HG03460 (cell line): ENCODE data around the gene GPN2.

Experiments
- ATAC-seq: cut with Tn5 transposase; IDR thresholded peaks from one replicate; pipeline ENCODE4 v1.9.1; 2021; ENCODE audit not compliant: unreplicated experiment

Gene GPN2

DNA sequence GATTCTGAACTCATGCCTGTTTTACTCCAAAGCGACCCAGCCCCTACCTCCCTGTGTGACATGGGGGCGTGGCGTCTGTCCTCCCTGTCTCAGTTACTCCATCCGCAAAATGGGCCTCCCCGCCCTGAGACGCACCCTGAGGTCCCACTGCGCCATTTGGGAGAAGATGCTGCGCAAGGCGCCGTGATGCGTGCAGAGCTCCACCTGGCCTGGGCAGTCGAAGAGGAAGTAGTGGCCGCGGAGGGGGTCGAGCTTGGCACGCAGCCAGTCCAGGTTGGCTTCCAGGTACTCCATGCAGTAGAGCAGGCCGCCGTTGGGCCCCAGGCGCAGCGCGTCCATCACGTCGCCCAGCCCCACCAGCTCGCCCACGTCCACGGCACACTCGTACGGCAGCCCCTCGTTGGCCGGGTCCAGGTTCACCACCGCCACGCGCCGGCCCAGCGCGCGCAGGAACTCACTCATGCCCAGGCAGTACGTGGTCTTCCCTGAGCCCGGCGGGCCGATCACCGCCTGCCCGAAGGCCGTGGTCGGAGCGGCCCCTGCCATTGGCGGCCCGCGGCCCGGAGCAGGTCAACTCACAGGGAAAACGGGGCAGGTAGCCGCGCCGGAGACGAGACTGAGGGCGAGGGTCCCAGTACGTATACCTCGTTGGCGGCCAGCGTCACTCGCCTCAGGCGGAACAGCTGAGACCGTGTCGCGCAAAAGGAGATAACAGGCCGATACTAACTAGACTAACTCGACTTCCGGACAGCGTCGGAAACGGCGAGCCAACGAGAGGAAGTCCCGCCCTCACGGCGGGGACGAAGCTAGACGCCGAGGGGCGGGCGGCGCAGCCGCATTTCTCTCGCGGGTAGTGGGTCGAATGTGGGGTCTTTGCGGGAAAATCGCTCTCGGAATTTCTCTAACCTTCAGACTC lies at the start of gene GPN2:
GPN2 (minus strand) TSS at position 733 of the 916 bp plus-strand sequence; CDS start at position 546, 187 bp downstream.
- ATAC-seq = peak; percentile 88

DNA sequence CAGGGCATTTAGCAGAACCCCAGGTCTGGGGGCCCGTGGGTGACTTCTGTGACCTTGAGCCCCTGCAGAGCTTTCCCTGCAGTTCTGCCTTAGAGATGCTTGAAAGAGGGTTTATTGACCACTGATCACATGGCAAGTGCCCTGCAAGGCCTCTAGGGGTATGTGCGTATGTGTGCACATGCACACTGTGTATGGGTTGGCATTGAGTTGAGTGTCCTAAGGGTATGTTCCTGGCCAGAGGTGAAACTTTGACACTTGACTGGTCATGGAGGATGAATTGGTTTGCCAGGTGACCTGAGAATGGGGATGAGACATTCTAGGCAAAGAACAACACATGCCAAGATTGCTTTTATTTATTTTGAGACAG lies 48.6 kb upstream of the GPN2 start:
- ATAC-seq = no peak

DNA sequence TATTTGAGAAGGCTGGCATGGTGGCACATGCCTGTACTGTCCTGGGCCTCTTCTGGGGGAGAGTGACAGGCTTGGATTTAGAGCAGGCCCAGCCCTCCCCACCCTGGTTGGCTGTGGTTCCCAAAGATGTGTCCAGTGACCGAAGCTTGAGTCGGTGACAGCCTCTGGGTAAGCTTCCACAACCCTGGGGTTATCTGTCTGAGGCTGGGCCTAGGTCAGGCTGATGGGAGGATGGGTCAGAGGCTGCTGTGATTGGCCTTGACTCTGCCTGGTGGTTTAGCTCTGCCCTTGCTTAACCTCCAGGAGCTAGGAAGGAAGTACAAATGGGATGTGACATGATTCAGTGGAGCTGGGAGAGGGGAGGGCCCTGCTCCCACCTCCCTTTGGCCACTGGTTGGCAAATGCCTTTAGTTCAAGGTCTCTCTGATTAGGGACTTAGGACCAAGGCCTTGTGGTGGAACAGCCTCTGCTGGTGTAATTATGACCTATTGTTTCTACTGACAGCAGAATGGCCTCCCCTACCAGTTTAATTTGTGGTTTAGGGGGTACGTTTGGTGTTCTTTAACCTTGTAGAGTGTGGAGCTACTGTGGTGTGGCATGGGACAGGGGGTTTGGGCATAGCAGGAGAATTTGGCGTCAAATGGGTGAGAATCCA lies 48.0 kb upstream of the GPN2 start:
- no peak for ATAC-seq

DNA sequence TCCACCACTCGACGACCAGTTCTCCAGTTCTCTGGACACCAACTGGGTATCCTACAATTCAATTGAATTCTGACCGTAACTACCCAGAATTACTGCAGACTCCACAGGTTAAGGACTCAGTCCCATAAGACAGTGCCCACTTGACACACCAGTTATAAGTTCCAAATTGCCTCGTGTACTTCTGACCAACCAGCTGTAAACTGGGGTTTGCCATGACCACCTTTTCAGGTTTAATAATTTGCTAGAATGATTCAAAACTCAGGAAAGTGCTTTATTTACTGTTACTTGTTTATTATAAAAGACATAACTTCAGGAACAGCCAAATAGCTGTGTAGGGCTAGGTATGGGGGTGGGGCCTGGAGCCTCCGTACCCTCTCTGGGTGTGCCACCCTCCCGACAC lies 46.7 kb upstream of the GPN2 start:
- no peak for ATAC-seq

DNA sequence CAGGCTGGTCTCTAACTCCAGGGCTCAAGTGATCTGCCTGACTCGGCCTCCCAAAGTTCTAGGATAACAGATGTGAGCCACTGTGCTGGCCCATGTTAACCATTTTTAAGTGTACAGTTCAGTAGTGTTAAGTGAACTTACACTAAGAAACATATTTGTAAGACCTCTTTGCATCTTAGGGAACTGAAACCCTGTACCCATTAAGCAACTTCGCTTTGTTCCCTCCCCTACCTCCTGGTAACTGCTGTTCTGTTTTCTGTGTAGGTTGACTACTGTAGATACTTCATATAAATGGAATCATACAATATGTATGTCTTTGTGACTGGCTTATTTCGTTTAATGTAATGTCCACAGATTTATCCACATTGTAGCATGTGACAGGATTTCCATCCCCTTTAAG lies 42.4 kb upstream of the GPN2 start:
- ATAC-seq = no peak

DNA sequence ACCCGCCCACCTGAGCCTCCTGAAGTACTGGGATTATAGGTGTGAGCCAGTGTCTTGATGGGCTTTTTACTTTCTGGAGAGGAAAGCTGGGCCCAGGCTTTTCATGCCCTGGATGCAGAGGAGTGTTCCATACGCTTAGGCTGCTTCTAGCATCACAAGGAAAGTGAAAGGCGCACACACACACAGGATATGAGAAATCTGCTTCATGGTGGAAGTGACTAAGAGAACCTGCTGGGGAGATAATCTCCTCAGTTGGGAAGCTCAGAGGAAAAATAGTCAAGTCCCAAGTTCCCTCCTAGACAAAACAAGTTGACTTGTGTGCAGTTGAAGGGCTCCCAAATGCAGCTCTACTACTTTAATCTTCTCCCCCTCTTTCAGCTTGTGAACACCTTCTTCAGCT lies 33.6 kb upstream of the GPN2 start:
- no peak for ATAC-seq

DNA sequence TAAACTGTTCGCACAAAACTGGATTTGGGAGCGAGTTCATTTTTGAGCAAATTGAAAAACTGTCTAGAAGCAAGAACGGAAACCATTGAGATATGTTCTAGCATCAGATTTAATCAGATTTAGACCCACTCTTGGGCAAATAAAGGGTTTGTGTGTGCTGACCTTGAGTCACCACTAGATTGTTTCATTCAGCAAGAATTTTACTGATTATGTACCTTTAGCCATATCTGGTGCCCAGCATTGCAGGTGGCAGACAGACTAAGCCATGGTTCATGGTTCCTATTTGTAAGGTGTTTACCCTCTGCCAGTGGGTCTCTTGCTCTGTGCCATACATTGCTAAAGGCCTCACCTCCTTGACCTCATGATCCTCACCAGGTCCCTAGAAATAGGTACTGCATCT lies 32.8 kb upstream of the GPN2 start:
- ATAC-seq = no peak

DNA sequence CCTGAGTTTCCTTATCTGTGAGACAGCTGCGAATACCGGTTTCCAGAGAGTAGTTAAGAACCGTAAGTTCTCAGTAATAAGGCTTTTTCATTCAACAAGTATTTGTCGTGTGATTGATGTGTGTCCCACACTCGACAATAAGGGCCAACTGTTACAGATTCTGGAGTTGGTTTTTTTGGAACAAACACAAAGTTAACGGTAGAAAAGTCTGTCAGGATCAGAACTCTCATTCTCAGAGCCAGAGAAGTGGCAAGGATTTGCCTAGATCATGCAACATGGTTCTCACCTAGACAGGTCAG lies 32.3 kb upstream of the GPN2 start:
- no peak for ATAC-seq

DNA sequence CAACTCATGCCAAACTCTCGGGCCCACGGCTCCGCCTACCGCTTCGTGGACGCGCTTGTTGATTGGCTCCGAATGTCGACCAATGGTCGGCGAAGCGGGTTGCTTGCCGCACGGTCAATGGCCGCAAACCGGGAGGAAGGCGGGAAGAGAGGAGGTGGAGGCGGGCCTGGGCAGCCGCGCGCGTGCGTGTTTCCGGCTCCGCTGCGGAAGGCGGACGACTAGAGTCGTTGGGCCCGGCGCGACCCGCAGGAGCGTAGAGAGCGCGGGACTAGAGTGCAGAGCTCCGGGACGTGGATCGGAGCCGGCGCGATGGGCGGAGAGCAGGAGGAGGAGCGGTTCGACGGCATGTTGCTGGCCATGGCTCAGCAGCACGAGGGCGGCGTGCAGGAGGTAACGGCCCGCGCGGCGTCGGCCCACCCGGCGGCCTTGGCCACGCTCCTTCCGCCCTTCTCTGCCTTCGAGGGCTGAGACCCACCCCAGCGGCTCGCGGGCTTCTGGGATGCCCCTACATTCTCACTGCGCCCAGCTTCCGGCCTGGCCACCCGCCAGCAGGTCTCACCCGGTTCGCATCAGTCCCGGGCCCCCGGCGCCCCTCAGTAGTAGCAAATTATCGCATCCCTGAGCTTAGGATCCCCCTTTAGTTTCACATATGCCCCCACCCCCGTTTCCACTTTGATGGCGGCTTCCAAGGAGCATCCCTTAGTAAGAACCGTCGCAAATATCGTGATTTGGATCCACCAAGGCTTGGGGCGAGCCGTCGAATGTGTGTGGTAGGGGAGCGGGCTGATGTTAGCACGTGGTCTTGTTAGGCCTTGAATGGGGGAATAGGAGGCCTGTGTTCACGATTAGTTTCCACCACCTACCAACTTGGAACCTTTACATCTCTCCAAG lies 31.7 kb upstream of the GPN2 start, which contains the start of gene NUDC:
NUDC (plus strand) TSS at position 204 of the 891 bp plus-strand sequence; CDS start at position 310, 106 bp downstream.
- ATAC-seq = peak; percentile 97

DNA sequence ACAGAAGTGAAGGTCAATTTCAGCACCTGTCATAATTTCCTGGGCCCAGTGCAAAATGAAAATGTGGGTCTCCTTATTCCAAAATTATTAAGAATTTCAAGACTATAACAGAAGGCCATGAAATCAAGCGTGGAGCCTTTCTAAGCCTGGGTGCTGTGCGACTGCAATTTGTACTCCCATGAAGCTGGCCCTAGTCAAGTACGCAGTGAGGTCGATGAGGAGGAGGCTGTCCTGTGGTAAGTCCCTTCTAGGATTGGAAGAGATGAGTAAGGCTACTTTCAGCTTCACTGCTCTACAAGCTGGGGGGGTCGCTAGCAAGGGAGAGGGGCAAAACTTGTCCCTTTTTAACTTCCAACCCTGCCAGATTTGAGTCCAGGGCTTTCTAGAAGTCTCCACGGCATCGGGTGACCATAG lies 31.1 kb upstream of the GPN2 start:
- peak; percentile 5 for ATAC-seq

DNA sequence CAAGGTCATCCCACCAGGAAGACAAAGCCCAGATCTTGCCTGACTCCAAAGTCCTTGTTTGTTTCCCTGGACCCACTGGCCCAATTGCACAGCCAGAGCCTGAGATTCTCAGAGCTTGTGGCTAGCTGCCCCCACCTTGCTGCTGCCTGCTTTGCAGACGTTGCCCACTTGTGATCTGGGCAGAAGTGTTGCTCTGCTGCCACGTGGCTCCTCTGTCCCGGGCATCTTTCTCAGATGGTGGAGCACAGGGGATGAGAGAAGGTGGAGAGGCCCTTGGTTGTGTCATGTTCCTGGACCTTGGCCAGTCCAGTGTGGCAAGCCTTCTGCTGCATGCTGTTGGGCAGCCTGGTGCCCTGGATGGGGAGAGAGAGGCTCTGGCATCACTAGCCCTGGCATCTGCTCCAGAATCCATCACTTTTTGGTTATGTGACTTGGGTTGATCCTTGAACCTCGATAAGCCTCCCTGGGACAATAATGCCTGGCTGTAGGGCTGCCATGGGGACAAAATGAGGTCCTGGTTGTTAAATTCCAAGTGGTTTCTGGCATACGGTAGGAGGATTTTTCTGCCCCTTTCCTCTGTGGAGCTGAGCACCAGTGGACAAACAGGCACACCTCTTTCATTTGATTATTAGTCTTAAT lies 25.2 kb upstream of the GPN2 start:
- no peak for ATAC-seq

DNA sequence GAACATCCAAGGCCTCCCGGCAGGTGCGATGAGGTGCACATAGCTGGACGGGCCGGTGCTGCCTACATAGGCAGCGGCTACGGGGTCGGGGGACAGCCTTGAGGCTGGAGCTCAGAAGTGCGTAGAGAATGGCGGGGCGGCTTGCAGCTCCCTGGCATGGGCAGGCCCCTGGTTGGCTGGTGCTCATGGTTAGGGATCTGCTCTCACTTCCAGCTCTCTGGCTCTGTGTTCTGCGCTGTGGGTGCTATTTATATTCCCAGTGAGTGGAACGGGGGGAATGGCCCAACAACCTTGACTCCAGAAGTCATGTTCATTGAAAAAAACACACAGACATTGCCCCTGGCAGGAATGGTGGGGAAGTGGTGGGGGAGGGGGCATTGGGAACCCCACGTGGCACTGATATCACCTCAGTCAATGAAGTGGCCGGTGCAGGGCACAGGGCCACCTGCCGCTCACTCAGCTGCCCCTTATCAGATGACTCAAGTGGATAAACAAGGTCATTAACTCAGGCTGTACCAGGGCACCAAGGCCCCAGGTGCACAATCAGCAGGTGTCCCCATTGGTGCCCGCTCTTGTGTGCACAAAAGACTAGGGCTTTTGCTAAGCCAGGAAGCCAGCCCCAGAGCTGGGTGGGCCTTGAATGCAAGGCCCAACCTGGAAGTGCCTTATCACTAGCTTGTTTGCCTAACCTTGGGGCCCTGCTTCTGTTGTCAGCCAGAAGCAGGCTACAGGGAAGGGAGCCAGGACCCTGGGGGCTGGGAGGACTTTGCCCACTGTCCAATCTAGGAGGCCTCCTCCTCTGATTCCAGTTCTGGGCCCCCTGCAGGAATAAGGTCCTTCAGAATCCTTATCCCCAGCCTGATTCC lies 23.9 kb upstream of the GPN2 start, which contains the start of gene NR0B2:
NR0B2 (minus strand) TSS at position 222 of the 866 bp plus-strand sequence; CDS start at position 187, 35 bp downstream.
- ATAC-seq = no peak

DNA sequence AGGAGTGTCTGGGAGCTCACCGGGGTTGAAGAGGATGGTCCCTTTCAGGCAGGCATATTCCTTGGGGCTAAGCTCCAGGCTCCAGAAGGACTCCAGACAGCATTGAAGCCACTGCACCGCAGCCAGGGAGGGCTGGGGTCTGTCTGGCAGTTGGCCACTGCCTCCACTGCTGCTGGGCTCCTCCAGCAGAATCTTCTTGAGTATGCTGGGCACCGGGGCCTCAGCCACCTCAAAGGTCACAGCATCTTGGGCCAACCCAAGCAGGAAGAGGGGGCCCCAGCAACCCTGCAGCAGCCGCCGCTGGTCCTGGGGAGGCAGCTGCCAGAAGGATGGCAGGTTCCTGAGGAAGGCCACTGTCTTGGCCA lies 23.3 kb upstream of the GPN2 start:
- ATAC-seq = no peak

DNA sequence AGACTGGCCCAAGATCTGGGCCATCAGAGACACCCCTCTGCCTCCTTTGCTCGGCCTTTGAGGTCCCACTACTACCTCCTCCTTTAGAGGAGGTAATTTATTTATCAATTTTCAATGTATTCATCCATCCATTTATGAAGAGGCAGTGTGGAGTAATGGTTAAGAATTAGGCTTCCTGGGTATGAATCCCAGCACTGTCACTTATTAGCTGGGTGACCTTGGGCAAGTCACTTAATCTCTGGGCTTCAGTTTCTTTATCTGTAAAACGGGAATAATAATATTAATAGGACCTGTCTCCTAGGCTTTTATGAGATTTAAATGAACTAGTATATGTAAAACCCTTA lies 22.0 kb upstream of the GPN2 start:
- no peak for ATAC-seq

DNA sequence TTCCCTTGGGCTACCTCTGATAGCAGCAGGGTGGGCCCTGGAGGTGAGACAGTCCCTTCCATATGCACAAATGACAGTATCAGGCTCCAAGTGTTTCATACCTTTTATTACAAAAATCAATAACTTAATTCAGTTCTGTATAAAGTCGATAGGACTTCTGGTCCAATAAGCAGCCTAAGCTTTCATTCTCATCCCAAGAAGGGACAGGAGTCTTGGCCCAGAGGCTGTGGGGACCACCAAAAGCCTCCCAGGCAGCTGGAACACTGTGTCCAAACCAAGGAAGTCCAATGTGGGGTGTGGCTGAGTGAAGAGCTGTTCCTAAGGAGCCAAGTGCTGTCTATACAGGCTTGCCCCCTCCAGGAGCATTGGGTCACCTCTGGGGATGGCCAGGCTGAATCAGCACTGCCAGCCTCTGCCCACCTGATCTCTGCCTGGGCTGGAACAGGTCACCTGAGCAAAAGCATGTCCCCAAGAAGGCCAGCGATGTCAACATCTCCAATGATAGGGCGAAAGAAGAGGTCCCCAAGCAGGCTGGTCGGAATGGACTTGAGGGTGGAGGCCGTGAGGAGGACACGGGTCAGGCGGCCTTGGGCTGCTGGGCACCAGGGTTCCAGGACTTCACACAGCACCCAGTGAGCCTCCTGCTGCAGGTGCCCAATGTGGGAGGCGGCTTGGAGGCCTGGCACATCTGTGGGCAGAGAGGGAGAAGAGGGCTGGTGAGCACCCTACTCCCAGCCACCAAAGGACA lies 21.5 kb upstream of the GPN2 start:
- no peak for ATAC-seq

DNA sequence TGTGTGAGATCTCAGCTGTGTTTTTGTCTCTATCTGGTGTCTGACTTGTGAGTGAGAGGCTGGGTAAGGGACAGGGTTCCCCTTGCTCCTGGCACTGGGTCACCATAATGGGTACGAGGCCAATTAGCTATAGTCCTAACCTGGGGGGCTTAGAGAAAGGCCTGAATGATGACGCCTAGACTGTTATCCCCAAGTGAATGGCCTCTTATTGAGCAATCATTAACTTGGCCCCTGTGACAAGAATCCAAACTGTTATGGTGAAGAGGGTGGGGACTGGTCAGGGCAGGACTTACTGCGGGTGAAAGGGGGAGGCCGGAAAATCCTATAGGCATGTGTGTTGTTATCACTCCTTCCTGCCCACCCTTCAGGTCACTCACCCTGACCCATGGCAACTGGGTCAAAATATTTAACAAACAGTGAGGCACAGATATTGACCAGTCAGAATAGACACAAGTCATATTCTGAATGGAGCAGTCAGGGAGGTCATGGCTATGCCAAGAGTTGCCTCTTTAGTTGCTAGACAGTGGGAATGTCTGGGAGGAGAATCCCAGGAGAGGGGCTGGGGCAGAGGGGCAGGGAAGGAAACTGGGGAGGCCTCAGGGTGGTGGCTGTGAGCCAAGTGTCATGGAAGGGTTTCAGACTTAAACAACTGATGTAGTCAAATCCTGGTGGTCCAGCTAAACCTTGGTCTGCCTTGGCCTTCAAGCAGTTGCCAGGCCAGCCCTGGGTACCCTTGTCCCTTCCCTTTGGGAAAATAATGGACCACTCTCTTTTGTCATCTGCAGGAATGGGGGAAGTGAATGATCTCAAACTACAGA lies 20.5 kb upstream of the GPN2 start:
- no peak for ATAC-seq

DNA sequence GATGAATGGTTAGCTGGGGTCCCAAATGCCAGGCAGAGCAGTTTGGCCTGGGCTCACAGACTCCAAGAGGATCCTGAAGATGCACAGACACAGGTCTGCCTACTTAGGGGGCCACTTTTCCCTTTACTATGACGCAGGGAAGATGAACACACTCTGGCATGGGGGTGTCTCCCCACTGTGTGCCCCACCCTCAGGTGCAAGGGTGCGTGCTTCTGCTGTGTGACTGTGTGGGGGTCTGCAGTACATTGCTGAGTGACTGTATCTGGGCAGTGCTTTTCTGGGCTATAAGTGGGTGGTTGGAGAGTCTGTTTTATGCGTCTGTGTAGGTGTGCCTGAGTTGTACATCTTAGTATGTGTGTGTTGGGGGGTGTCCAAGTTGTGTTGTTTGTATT lies 19.9 kb upstream of the GPN2 start:
- ATAC-seq = no peak

DNA sequence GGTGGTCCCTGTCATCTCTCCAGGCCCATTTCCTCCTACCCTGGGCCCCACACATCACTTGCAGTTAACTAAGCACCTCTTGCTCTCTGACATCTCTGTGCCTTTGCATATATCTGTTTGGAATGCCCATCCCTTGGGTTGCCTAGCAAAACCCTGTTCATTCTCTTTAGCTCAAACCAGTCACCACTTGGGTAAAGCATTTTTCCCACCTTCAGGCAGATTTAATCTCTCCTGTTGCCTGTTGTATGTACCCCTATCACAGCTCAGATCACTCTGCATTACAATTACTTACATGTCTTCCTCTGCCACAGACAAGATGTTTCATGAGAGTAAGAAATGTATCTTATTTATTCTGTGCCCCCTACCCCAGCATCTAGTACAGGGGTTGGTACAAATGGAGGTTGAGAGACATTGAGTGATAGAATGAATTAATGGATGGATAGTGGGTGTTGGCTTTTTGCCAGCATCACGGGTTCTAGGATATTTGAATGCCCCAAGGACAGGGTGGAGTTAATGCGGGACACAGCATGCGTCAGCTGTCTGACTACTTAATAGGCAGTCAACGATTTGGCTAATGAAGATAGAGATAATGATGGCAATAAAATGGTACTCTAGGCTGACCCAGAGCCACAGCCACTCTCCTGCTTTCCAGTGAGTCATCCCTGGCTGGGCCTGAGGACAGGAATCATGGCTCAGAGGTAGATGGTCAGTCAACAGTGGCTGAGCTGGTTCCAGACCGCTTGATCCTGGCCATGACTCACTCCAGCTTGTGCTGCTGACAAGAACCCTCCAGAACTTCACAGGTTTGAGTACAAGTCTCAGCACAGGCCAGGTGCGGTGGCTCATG lies 17.2 kb upstream of the GPN2 start:
- no peak for ATAC-seq
